Measurements from ENCODE around the gene EFEMP2. TPM values are rescaled to one million over a fixed set of nuclear protein-coding genes. Genes with fewer than 3 reads are reported as not detected.
A peak's percentile ranks its signal among the peaks of the same experiment; 100 is the strongest.

Gene EFEMP2
- total and polyA plus RNA-seq, 10 of the 15 experiments (the other 5 are each of a cell fraction or from before 2014, with no cell fraction given): 0.24 to 13.2 (median 1.3) TPM; not detected in 1

DNA sequence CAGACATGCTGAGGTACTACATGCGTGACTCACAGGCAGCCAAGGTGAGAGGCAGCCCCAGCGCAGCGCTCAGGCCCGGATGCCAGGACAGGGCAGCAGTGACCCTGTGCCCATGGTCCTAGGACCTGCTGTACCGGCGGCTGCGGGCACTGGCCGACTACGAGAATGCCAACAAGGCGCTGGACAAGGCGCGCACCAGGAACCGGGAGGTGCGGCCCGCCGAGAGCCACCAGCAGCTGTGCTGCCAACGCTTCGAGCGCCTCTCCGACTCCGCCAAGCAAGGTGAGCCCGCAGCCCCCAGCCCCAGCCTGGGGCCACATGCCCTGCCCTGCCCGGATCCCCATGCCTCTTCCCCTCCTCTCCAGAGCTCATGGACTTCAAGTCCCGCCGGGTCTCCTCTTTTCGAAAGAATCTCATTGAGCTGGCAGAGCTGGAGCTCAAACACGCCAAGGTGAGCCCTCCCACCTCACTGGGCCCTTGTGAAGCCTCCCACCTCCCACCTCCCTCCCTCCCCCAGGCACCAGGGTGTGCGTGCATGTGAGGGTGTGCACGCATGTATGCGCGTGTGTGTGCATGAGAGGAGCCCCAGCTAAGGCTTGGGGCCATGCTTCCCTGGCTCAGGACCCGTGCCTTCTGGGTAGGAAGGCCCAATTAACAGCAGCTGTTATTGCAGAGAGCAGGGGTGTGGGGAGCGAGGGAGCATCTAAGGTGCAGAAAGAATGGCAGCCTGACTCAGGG is 19.9 kb downstream of the EFEMP2 start:
- no peak for ATAC-seq
- ChIA-PET POLR2A (interaction anchor here (1.1 kb wide), 1 partner anchor 147 kb away, joined by 4 read pairs; no protein-coding TSS in a partner anchor), CTCF (interaction anchor here (0.5 to 3.8 kb wide), 6 partner anchors 10 to 318 kb away, joined by 3 to 17 read pairs (median 4); no protein-coding TSS in a partner anchor)

More for the DNA sequence above, 19.9 kb downstream of the EFEMP2 start:
- intact Hi-C loops (cut with micrococcal nuclease; ENCODE audit: unreplicated experiment): no loop called here
- in situ Hi-C loops (cut with MboI): loop anchor here (25.0 kb wide), 1 partner anchor 1615 kb away; the partner anchor contains the start of genes DNAJC4, FKBP2, NUDT22 and PPP1R14B
- WGBS (ENCODE audit: insufficient coverage, insufficient replicate concordance, low lambda C conversion rate, missing lambda C conversion rate): over 99% methylated on average over 28 of the region's 33 CpGs
- Histone ChIP-seq H3K9ac (ENCODE audit: control insufficient read depth, insufficient read depth, low read length) (no peak overlapping the region), H3K27me3 (replicated peaks in 1 of 2; ENCODE audit: control insufficient read depth in 2 of 2, insufficient read depth in 2 of 2, low read length in 1 of 2) (no peaks in the 10 kb centered on the region), H3K79me2 (ENCODE audit: control insufficient read depth, insufficient read depth, low read length) (peaks cover 38% of the 10 kb centered on the region), H3K9me3 (replicated peaks; ENCODE audit: control insufficient read depth, insufficient read depth, low read length) (peaks cover 2% of the 10 kb centered on the region; the same call in 2 of the 3 replicates), H4K20me1 (ENCODE audit: control insufficient read depth, insufficient read depth) (peaks cover 24% of the 10 kb centered on the region), H2AFZ (ENCODE audit: control insufficient read depth, low read depth, low read length) (no peak overlapping the region), H3K4me1 (ENCODE audit: control insufficient read depth, insufficient read depth, low read length) (peaks cover 10% of the 10 kb centered on the region), H3K4me3 (no peak overlapping the region), H3K4me2 (ENCODE audit: control insufficient read depth, insufficient read depth) (no peak overlapping the region), H3K27ac (ENCODE audit: control insufficient read depth, insufficient read depth) (no peak overlapping the region), H3K36me3 (ENCODE audit: control insufficient read depth in 2 of 2, insufficient read depth in 2 of 2, low read length in 1 of 2) (peaks cover 32 to 41% of the 10 kb centered on the region in 2 experiments; a peak in 3 of 4 replicates)
- peak; percentile 83 for TF ChIP-seq POLR2A (IDR thresholded peaks at IDR 0.05; ENCODE audit: low read depth, low read length)
- TF ChIP-seq SMAD1 (IDR thresholded peaks at IDR 0.05; ENCODE audit: low read depth, partially characterized antibody): no peak
- TF ChIP-seq JUND (IDR thresholded peaks at IDR 0.05; ENCODE audit: low read depth, low read length): no peak
- no peak for TF ChIP-seq JUNB (IDR thresholded peaks at IDR 0.05)
- TF ChIP-seq BCL11A (IDR thresholded peaks at IDR 0.05; ENCODE audit: low read depth, low read length): 0 out of 2 replicates have a peak, but pooled peaks have one; percentile 18
- no peak for TF ChIP-seq ETV6 (conservative IDR thresholded peaks at IDR 0.05 in 1 of 2, IDR thresholded peaks at IDR 0.05 in 1 of 2; ENCODE audit: borderline replicate concordance in 1 of 2, low read depth in 1 of 2)
- TF ChIP-seq NR2F1 (conservative IDR thresholded peaks at IDR 0.05): no peak
- TF ChIP-seq CBFB (IDR thresholded peaks at IDR 0.05; ENCODE audit: low read depth): no peak
- TF ChIP-seq EGR1 (IDR thresholded peaks at IDR 0.05; ENCODE audit: borderline replicate concordance in 1 of 2, low read depth in 2 of 2, low read length in 2 of 2): no peak
- TF ChIP-seq, protein P1, sequence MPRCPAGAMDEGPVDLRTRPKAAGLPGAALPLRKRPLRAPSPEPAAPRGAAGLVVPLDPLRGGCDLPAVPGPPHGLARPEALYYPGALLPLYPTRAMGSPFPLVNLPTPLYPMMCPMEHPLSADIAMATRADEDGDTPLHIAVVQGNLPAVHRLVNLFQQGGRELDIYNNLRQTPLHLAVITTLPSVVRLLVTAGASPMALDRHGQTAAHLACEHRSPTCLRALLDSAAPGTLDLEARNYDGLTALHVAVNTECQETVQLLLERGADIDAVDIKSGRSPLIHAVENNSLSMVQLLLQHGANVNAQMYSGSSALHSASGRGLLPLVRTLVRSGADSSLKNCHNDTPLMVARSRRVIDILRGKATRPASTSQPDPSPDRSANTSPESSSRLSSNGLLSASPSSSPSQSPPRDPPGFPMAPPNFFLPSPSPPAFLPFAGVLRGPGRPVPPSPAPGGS (IDR thresholded peaks at IDR 0.05; ENCODE audit: borderline replicate concordance, insufficient read depth, low read depth, low read length, poor library complexity, severe bottlenecking): peak; percentile 26
- 0 out of 3 replicates have a peak, but pooled peaks have one; percentile 10 for TF ChIP-seq POU2F2 (IDR thresholded peaks at IDR 0.05; ENCODE audit: borderline replicate concordance, low read depth, low read length)
- TF ChIP-seq POLR2AphosphoS5 (IDR thresholded peaks at IDR 0.05; ENCODE audit: low read length): peak; percentile 37
- no peak for TF ChIP-seq WRNIP1 (IDR thresholded peaks at IDR 0.05; ENCODE audit: borderline replicate concordance, low read depth, low read length)
- SMC1A ChIA-PET (ENCODE audit: uncharacterized antibody, unreplicated experiment): no interaction called here
- no peak for FAIRE-seq
- RAD21 ChIA-PET (ENCODE audit: unreplicated experiment): no interaction called here
- DNase-seq (ENCODE audit: low read depth, low spot score): no peak
- no TSS peak for BruUV-seq (replicated peaks)

Measured in GM12878 (cell line).